Measurements from ENCODE around the gene TSHZ2.
"Not testable (repeated sequence)": the region's sequence is repeated elsewhere in the genome, so short reads cannot be mapped to it uniquely, and the experiment has no call there.

Gene TSHZ2

DNA sequence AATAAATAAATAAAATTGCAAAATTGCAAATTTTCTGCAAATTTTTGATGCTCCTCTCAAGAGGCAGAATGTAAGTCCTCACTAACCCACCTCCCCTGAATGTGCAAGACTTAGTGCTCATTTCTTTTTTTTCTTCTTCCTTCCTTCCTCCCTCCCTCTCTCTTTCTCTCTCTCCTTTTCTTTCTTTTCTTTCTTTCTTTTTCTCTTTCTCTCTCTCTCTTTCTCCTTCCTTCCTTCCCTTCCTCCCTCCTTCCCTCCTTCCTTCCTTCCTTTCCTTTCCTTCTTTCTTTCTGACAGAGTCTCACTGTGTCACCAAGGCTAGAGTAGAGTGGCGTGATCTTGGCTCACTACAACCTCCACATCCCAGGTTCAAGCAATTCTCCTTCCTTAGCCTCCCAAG is 561.3 kb downstream of the TSHZ2 start:
- Histone ChIP-seq H3K27me3 (no peaks in the 10 kb centered on the region), H3K27ac (no peak overlapping the region), H3K36me3 (no peaks in the 10 kb centered on the region), H4K20me1 (no peaks in the 10 kb centered on the region), H3K9me3 (replicated peaks in 1 of 11) (no peaks in the 10 kb centered on the region), H3K4me3 (no peak overlapping the region), H3K4me1 (peaks cover 0 to 15% (median 6%) of the 10 kb centered on the region in 10 experiments; a peak in 14 of 20 replicates), H3K4me2 (no peak overlapping the region), H3K9ac (no peak overlapping the region)
- TF ChIP-seq Cebpa-rat (IDR thresholded peaks at IDR 0.05), result no peak

DNA sequence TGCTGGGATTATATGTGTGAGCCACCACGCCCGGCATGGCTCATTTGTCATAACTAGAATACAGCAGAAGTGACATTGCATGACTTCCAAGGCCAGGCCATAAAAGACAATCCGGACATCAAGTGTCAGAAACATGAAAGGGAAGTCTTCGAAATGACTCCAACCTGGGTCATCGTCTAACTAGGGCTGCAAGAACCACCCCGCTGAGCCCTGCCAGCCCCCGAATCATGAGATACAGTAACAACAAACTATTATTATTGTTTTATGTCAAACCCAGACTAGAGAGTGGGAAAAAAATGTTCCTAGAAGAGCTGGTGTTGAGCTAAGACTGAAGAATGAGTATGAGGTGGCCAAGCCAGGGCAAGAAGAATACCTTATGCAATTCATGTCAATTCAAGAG is 561.9 kb downstream of the TSHZ2 start:
- Histone ChIP-seq H3K27me3 (no peaks in the 10 kb centered on the region), H3K9ac (no peak overlapping the region), H3K36me3 (no peaks in the 10 kb centered on the region), H3K4me1 (peaks cover under 1 to 20% (median 10%) of the 10 kb centered on the region in 10 experiments; a peak in 19 of 20 replicates), H3K27ac (no peak overlapping the region), H4K20me1 (no peaks in the 10 kb centered on the region), H3K9me3 (replicated peaks in 1 of 11) (no peaks in the 10 kb centered on the region), H3K4me2 (no peak overlapping the region), H3K4me3 (no peak overlapping the region)
- no peak for TF ChIP-seq Cebpa-rat (IDR thresholded peaks at IDR 0.05)

DNA sequence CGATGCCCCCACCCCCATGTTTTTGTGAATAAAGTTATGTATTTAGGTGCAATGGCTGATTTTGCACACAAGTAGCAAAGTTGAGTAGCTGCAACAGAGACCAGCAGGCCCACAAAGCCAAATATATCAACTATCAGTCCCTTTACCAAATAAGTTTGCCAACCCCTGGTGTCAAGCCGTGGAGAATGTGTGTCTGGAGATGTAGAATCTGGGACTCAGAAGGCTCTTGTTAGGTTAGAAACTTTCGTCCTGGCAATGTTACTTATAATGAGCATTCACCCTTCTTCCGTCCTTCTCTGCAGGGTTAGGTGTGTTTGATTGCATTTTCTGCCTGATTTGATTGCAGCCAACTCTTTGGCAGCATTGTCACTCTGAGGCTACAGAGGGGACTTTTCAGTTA is 563.7 kb downstream of the TSHZ2 start:
- Histone ChIP-seq H3K9ac (no peak overlapping the region), H3K4me1 (peaks cover 7 to 32% (median 19%) of the 10 kb centered on the region in 10 experiments), H3K36me3 (no peaks in the 10 kb centered on the region), H3K27me3 (no peaks in the 10 kb centered on the region), H3K9me3 (replicated peaks in 1 of 11) (no peaks in the 10 kb centered on the region), H3K27ac (no peak overlapping the region), H4K20me1 (no peaks in the 10 kb centered on the region), H3K4me3 (no peak overlapping the region), H3K4me2 (no peak overlapping the region)
- no peak for TF ChIP-seq Cebpa-rat (IDR thresholded peaks at IDR 0.05)

DNA sequence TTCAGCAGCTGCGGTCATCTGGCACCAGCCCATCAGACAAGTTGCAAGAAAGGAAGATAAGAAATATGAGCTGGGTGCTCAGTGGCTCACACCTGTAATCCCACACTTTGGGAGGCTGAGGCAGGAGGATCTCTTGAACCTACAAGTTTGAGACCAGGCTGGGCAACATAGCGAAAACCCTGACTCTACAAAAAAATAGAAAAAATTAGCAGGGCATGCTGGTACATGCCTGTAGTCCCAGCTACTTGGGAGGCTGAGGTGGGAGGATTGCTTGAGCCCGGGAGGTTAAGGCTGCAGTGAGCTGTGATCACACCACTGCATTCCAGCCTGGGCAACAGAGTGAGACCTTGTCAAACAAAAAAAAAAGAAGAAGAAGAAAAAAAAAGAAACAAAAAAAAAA is 564.2 kb downstream of the TSHZ2 start:
- H4K20me1 ChIP-seq; H3K4me3 ChIP-seq; H3K4me2 ChIP-seq; H3K9me3 ChIP-seq (replicated peaks in 1 of 11); H3K27ac ChIP-seq; H3K27me3 ChIP-seq; H3K36me3 ChIP-seq; H3K9ac ChIP-seq: not testable (repeated sequence)
- peaks cover 7 to 32% (median 19%) of the 10 kb centered on the region in 10 experiments for H3K4me1 ChIP-seq

DNA sequence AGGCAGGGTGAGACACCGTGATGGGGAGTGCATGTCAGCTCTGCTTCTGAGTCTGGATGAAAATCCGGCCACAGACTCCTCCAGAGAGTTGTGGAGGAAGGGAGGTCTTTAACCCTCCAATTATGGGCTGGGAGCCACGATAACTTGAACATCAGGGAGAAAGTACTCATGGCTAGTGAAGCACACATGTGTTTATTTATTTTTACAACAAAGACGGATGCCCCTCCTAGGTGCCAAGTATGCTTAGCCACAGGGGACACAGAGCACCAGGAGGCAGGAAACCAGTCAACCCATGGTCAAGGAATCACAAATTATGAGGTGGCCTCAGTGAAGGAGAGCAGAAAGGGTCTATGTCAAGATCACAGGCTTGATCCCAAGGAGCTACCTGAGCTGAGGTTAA is 567.4 kb downstream of the TSHZ2 start:
- Histone ChIP-seq H3K4me3 (no peak overlapping the region), H3K9ac (peak overlapping the region in 3 of 11 experiments; percentile 3 to 35 (median 27); a peak in 2 of 22 replicates), H3K4me2 (peak overlapping the region in 9 of 11 experiments; percentile 6 to 88 (median 67); a peak in 19 of 22 replicates), H3K9me3 (replicated peaks in 1 of 11) (no peaks in the 10 kb centered on the region), H3K27me3 (no peaks in the 10 kb centered on the region), H3K36me3 (no peaks in the 10 kb centered on the region), H3K27ac (no peak overlapping the region; a peak in 2 of 22 replicates), H3K4me1 (peaks cover 0 to 30% (median 19%) of the 10 kb centered on the region in 10 experiments; a peak in 16 of 20 replicates), H4K20me1 (no peaks in the 10 kb centered on the region)
- TF ChIP-seq Cebpa-rat (IDR thresholded peaks at IDR 0.05), result no peak

Data from BLaER1 treated with 17β-estradiol and CSF1 and Interleukin-3, amounts not matched to agents 10 nM and 100 nM (cell line).